GM23338 (cell line): Measurements from ENCODE around the gene CPA3. TPM values are rescaled to one million over a fixed set of nuclear protein-coding genes. Genes with fewer than 3 reads are reported as not detected.

Source experiments
- ATAC-seq: fragments of 200-7000 bp; cut with Tn5 transposase; 3 replicates; pipeline ENCODE4 v1.9.1; 2020
- DNase-seq: peaks from one replicate; pipeline ENCODE4 v3.0.0-alpha.2; 2015; ENCODE audit warnings: low spot score
- H2AFZ ChIP-seq: fragments of 200-600 bp; sonication (generic); 2 replicates; pipeline ENCODE4 v1.8.0; 2016; ENCODE audit warnings: antibody characterized with exemption, mild to moderate bottlenecking, moderate library complexity
- H3F3A ChIP-seq: fragments of 200-600 bp; sonication (generic); replicated peaks from 2 replicates; pipeline ENCODE4 v1.8.0; 2017; ENCODE audit warnings: antibody characterized with exemption, mixed run types, low read depth
- H3K27ac ChIP-seq: fragments of 200-600 bp; sonication (generic); 2 replicates; pipeline ENCODE4 v1.6.1; 2016; ENCODE audit warnings: low read depth
- H3K27me3 ChIP-seq: fragments of 200-600 bp; sonication (generic); 2 replicates; pipeline ENCODE4 v1.8.0; 2016; ENCODE audit warnings: mild to moderate bottlenecking, mixed run types, moderate library complexity; ENCODE audit not compliant: insufficient read depth
- H3K36me3 ChIP-seq: fragments of 200-600 bp; sonication (generic); 2 replicates; pipeline ENCODE4 v1.8.0; 2016; ENCODE audit warnings: mild to moderate bottlenecking; ENCODE audit not compliant: insufficient read depth
- H3K4me1 ChIP-seq: fragments of 200-600 bp; sonication (generic); 2 replicates; pipeline ENCODE4 v1.8.0; 2016; ENCODE audit warnings: mild to moderate bottlenecking, moderate library complexity; ENCODE audit not compliant: insufficient read depth
- H3K4me2 ChIP-seq: fragments of 200-600 bp; sonication (generic); 2 replicates; pipeline ENCODE4 v1.7.1; 2017; ENCODE audit warnings: mixed run types
- H3K4me3 ChIP-seq: fragments of 200-600 bp; sonication (generic); 2 replicates; pipeline ENCODE4 v1.6.1; 2016; ENCODE audit warnings: mixed run types
- H3K79me2 ChIP-seq: fragments of 200-600 bp; sonication (generic); replicated peaks from 2 replicates; pipeline ENCODE4 v1.8.0; 2017; ENCODE audit warnings: mild to moderate bottlenecking; ENCODE audit not compliant: insufficient read depth
- H3K9me2 ChIP-seq: fragments of 200-600 bp; sonication (generic); 2 replicates; pipeline ENCODE4 v1.8.0; 2017; ENCODE audit not compliant: insufficient read depth
- H4K20me1 ChIP-seq: fragments of 200-600 bp; sonication (generic); replicated peaks from 2 replicates; pipeline ENCODE4 v1.8.0; 2017; ENCODE audit warnings: mild to moderate bottlenecking; ENCODE audit not compliant: insufficient read depth
- H3K27ac Mint-ChIP-seq: 2 replicates; pipeline ENCODE4 v1.8.0; 2020; ENCODE audit warnings: inconsistent platforms, mild to moderate bottlenecking, moderate library complexity, mixed read lengths
- H3K27me3 Mint-ChIP-seq: 3 replicates; pipeline ENCODE4 v1.8.0; 2022; ENCODE audit warnings: low read depth, mild to moderate bottlenecking, moderate library complexity, mixed read lengths, inconsistent platforms; ENCODE audit not compliant: insufficient read depth, poor library complexity
- H3K36me3 Mint-ChIP-seq: 3 replicates; pipeline ENCODE4 v1.8.0; 2021; ENCODE audit warnings: low read depth, mild to moderate bottlenecking, inconsistent platforms, moderate library complexity, mixed read lengths
- H3K4me1 Mint-ChIP-seq: 3 replicates; pipeline ENCODE4 v1.8.0; 2020; ENCODE audit warnings: mild to moderate bottlenecking, inconsistent platforms, mixed read lengths
- H3K4me3 Mint-ChIP-seq: 3 replicates; pipeline ENCODE4 v1.8.0; 2021; ENCODE audit warnings: moderate library complexity, mild to moderate bottlenecking, inconsistent platforms, mixed read lengths
- H3K9me3 Mint-ChIP-seq: 3 replicates; pipeline ENCODE4 v1.8.0; 2020; ENCODE audit warnings: moderate library complexity, mild to moderate bottlenecking, inconsistent platforms, mixed read lengths
- CREB1 ChIP-seq: fragments of 250-450 bp; sonication (Bioruptor Pico); IDR thresholded peaks from 2 replicates; pipeline ENCODE4 v1.5.0; 2020; ENCODE audit warnings: low read depth, mild to moderate bottlenecking, moderate library complexity
- EZH2phosphoT487 ChIP-seq: fragments of 200-600 bp; sonication (generic); IDR thresholded peaks from one replicate; pipeline ENCODE4 v1.8.1; 2018; ENCODE audit warnings: antibody characterized with exemption; ENCODE audit not compliant: unreplicated experiment
- NANOG ChIP-seq: IDR thresholded peaks from 2 replicates; pipeline ENCODE4 v1.6.1; 2016; ENCODE audit warnings: antibody characterized with exemption, borderline replicate concordance
- polyA plus RNA-seq: library from polyadenylated mRNA; unstranded; fragments of >200 nt; fragmentation: Nextera tagmentation; extraction: Ambion mirVana; gene quantifications from 2 replicates; pipeline ENCODE4 v1.2.1, GENCODE V29; 2016
- total RNA-seq: library from RNA; depleted of rRNA; stranded (reverse); fragments of >200 nt; shearing (Covaris generic); gene quantifications from 2 replicates; pipeline ENCODE4 v1.2.3, GENCODE V29; 2014; rRNA removed
- TF ChIP-seq, protein P1 (sequence below), 2 experiments: fragments of 200-600 bp in 1 of 2; sonication (generic) in 1 of 2; conservative IDR thresholded peaks; 2 replicates each; pipeline versions ENCODE4 v1.5.1 to v1.6.1; 2016 to 2017; ENCODE audit warnings: antibody characterized with exemption in 2 of 2, low read depth in 2 of 2, mild to moderate bottlenecking in 2 of 2, moderate library complexity in 1 of 2

CPA3 gene
- total and polyA plus RNA-seq, 2 experiments from 2014 or later = not detected

DNA sequence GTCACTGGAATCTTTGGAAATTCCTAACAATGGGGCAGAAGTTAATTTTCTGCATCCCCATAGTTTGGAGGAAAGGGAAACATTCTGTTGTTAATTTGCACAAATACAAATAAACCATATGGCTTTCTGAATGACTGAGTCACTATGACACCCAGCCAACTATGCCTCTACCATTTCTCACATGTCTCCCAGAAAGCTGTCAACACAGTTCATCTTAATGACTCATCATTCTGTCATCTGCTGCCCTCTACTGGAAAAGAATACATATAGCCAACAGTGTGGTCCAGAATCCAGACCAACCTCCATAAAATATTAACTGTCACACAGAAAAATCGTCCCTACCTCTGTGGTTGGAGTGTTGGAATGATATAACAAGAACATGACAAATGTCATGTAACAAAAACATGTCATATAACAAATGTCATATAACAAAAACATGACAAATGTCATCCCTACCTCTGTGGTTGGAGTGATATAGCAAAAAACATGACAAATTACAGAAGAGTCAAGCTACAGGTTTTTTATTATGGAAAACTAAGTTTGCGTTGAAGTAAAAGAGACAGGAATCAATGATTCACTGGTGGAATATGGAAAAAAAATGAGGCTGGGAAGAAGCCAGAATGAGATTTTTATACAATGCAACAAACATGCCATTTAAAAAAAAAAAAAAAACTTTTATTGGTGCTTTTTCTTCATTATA lies 78.6 kb downstream of the CPA3 start:
- DNase-seq = peak; percentile 87
- Histone ChIP-seq H3F3A (no peaks in the 10 kb centered on the region), H4K20me1 (no peaks in the 10 kb centered on the region), H3K36me3 (no peaks in the 10 kb centered on the region), H3K27me3 (no peaks in the 10 kb centered on the region), H3K4me2 (no peak overlapping the region), H3K27ac (no peak overlapping the region), H3K79me2 (no peaks in the 10 kb centered on the region), H3K4me1 (no peaks in the 10 kb centered on the region), H3K4me3 (no peak overlapping the region), H3K9me2 (no peaks in the 10 kb centered on the region), H2AFZ (no peak overlapping the region)
- H3K4me1 Mint-ChIP-seq = no peaks in the 10 kb centered on the region
- no peaks in the 10 kb centered on the region for H3K36me3 Mint-ChIP-seq
- TF ChIP-seq, protein P1, sequence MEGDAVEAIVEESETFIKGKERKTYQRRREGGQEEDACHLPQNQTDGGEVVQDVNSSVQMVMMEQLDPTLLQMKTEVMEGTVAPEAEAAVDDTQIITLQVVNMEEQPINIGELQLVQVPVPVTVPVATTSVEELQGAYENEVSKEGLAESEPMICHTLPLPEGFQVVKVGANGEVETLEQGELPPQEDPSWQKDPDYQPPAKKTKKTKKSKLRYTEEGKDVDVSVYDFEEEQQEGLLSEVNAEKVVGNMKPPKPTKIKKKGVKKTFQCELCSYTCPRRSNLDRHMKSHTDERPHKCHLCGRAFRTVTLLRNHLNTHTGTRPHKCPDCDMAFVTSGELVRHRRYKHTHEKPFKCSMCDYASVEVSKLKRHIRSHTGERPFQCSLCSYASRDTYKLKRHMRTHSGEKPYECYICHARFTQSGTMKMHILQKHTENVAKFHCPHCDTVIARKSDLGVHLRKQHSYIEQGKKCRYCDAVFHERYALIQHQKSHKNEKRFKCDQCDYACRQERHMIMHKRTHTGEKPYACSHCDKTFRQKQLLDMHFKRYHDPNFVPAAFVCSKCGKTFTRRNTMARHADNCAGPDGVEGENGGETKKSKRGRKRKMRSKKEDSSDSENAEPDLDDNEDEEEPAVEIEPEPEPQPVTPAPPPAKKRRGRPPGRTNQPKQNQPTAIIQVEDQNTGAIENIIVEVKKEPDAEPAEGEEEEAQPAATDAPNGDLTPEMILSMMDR (conservative IDR thresholded peaks at IDR 0.05; ENCODE audit: low read depth in 2 of 2) = peak; percentile 87 to 89
- TF ChIP-seq EZH2phosphoT487 = no peak
- peak; percentile 64 for TF ChIP-seq CREB1
- H3K4me3 Mint-ChIP-seq = no peak overlapping the region
- H3K27me3 Mint-ChIP-seq = peaks cover 7% of the 10 kb centered on the region
- peak; percentile 86 for ATAC-seq
- H3K9me3 Mint-ChIP-seq = no peaks in the 10 kb centered on the region
- H3K27ac Mint-ChIP-seq = no peak overlapping the region; the same call in 1 of the 2 replicates

DNA sequence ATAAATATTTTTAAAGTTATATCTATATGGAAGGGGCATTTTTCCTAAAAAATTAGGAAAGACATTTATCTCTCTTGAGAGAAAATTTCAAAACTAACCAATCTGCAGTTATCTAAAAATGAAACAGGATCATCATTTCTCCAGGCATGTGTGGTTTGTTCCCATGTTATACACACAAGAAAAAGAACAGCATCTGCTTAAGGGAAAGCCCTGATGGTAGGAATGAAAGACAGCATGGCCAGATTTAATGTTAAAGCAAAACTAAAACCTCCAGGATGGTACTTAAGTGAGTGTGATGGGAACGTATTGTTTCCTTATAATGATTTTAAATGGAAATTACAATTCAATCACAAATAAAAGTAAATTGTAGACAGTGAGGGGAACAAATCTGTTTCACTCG lies 80.0 kb downstream of the CPA3 start:
- ATAC-seq (no peak), DNase-seq (no peak)
- Mint-ChIP-seq H3K4me3 (no peak overlapping the region), H3K27me3 (peaks cover 4% of the 10 kb centered on the region), H3K9me3 (no peaks in the 10 kb centered on the region; the same call in 2 of the 3 replicates), H3K4me1 (no peaks in the 10 kb centered on the region), H3K36me3 (no peaks in the 10 kb centered on the region), H3K27ac (no peak overlapping the region)
- H2AFZ ChIP-seq = no peak overlapping the region
- no peaks in the 10 kb centered on the region for H3F3A ChIP-seq
- H3K4me1 ChIP-seq = no peaks in the 10 kb centered on the region
- H4K20me1 ChIP-seq = no peaks in the 10 kb centered on the region
- no peaks in the 10 kb centered on the region for H3K36me3 ChIP-seq
- H3K27me3 ChIP-seq = no peaks in the 10 kb centered on the region
- H3K27ac ChIP-seq = no peak overlapping the region
- no peaks in the 10 kb centered on the region for H3K79me2 ChIP-seq
- no peak overlapping the region for H3K4me2 ChIP-seq
- no peak for TF ChIP-seq CREB1
- no peak for TF ChIP-seq NANOG
- H3K9me2 ChIP-seq = no peaks in the 10 kb centered on the region
- H3K4me3 ChIP-seq = no peak overlapping the region

Other genes starting within 250 kb of the CPA3 start
- 0.35 TPM in 1 of 2 replicates, not detected in the other for gene AGTR1, start 167.4 kb upstream of the CPA3 start, total RNA-seq
- 0.16 TPM in 1 of 2 replicates, not detected in the other for gene AGTR1, start 167.4 kb upstream of the CPA3 start, polyA plus RNA-seq
- gene CPB1, start 37.5 kb upstream of the CPA3 start, total RNA-seq = not detected in 2 replicates
- gene CPB1, start 37.5 kb upstream of the CPA3 start, polyA plus RNA-seq = not detected in 2 replicates
- gene GYG1, start 126.2 kb downstream of the CPA3 start, total RNA-seq = 40.9 and 45.6 TPM in 2 replicates
- 30.4 and 33.2 TPM in 2 replicates for gene GYG1, start 126.2 kb downstream of the CPA3 start, polyA plus RNA-seq
- 87.6 and 89.5 TPM in 2 replicates for gene HLTF, start 221.2 kb downstream of the CPA3 start, total RNA-seq
- 118 and 146 TPM in 2 replicates for gene HLTF, start 221.2 kb downstream of the CPA3 start, polyA plus RNA-seq